GM10248 (cell line): ENCODE data around the gene STK24.
A peak's percentile ranks its signal among the peaks of the same experiment; 100 is the strongest.
"Not testable (repeated sequence)": the region's sequence is repeated elsewhere in the genome, so short reads cannot be mapped to it uniquely, and the experiment has no call there.

Experiments
- CTCF ChIA-PET: fragments of 300-600 bp; sonication (Branson Sonifier 250); formaldehyde crosslinking; extraction: SDS; loops from one replicate; lab custom pipeline; 2021; ENCODE audit warnings: antibody characterized with exemption; lab: Yijun Ruan, JAX
- POLR2A ChIA-PET: fragments of 350-650 bp; sonication (Branson Sonifier 250); formaldehyde crosslinking; extraction: SDS; loops from one replicate; lab custom pipeline; 2020; ENCODE audit warnings: antibody characterized with exemption; lab: Yijun Ruan, JAX
- DNase-seq: peaks from one replicate; pipeline ENCODE4 v3.0.0; 2012; ENCODE audit errors: extremely low spot score
- CTCF ChIP-seq: IDR thresholded peaks from 2 replicates; pipeline ENCODE4 v1.5.1; 2012; ENCODE audit warnings: mild to moderate bottlenecking, low read depth; ENCODE audit errors: extremely low read depth, missing control alignments, control extremely low read depth

STK24 gene

GRCh38 chr13:98576963-98577835, at the start of gene STK24:
Gene STK24 (minus strand): TSS chr13:98577107. CDS start chr13:98576786, 321 bp downstream.
- ChIA-PET CTCF (interaction anchor here (1.0 to 1.3 kb wide), 5 partner anchors 10 to 88 kb away, joined by 3 to 4 read pairs (median 3); no protein-coding TSS in a partner anchor), POLR2A (interaction anchor here (0.7 to 0.9 kb wide), 2 partner anchors 10 to 41 kb away, joined by 3 read pairs; no protein-coding TSS in a partner anchor)
- peak; percentile 89 for DNase-seq
- peak; percentile 18 for TF ChIP-seq CTCF

GRCh38 chr13:98626298-98626935, 49.5 kb upstream of the STK24 start:
- TF ChIP-seq CTCF, result no peak
- no peak for DNase-seq
- ChIA-PET CTCF (interaction anchor here (1.3 to 2.2 kb wide), 2 partner anchors 27 to 180 kb away, joined by 4 to 7 read pairs; no protein-coding TSS in a partner anchor), POLR2A (no interaction called here)

GRCh38 chr13:98624589-98624988, 47.7 kb upstream of the STK24 start:
- CTCF ChIA-PET, result interaction anchor here (2.2 kb wide), 1 partner anchor 29 kb away, joined by 7 read pairs; no protein-coding TSS in a partner anchor
- DNase-seq, POLR2A ChIA-PET: not testable (repeated sequence)

- no peak for DNase-seq
- ChIA-PET POLR2A (no interaction called here), CTCF (no interaction called here)
- no peak for TF ChIP-seq CTCF
Measured at GRCh38 chr13:98622931-98623331, 46.0 kb upstream of the STK24 start.

GRCh38 chr13:98619556-98619955, 42.6 kb upstream of the STK24 start:
- ChIA-PET POLR2A (no interaction called here), CTCF (interaction anchor here (1.6 kb wide), 1 partner anchor 34 kb away, joined by 4 read pairs; no protein-coding TSS in a partner anchor)
- no peak for TF ChIP-seq CTCF
- no peak for DNase-seq

- CTCF ChIA-PET, result interaction anchor here (1.3 to 1.6 kb wide), 2 partner anchors 38 to 170 kb away, joined by 4 read pairs; no protein-coding TSS in a partner anchor
- DNase-seq, POLR2A ChIA-PET: not testable (repeated sequence)
Measured at GRCh38 chr13:98615595-98615994, 38.7 kb upstream of the STK24 start.

GRCh38 chr13:98613591-98613990, 36.7 kb upstream of the STK24 start:
- DNase-seq, result no peak
- TF ChIP-seq CTCF, result no peak
- ChIA-PET POLR2A (no interaction called here), CTCF (no interaction called here)
